CD14-positive monocyte (primary cell): ENCODE measurements around the gene LIMS2. TPM values are rescaled to one million over a fixed set of nuclear protein-coding genes. Genes with fewer than 3 reads are reported as not detected.

Experiments
- DNase-seq, 3 donors: peaks; one replicate each; pipeline ENCODE4 v3.0.0-alpha.2; 2011 to 2022
- H2AFZ ChIP-seq: 2 replicates; pipeline ENCODE4 v1.6.0; 2012; ENCODE audit warnings: mild to moderate bottlenecking, low read depth, low read length, inconsistent platforms; ENCODE audit not compliant: insufficient read depth, poor library complexity, severe bottlenecking
- H3K27ac ChIP-seq, 2 donors: 1 replicate in 1 of 2; 2 replicates in 1 of 2; pipeline ENCODE4 v1.5.1; 2012 to 2013; ENCODE audit warnings: low read length in 2 of 2, control low read depth in 1 of 2, inconsistent platforms in 1 of 2, low read depth in 1 of 2, mild to moderate bottlenecking in 1 of 2
- H3K27me3 ChIP-seq, 2 donors: one replicate each; pipeline versions ENCODE4 v1.6.0 to v1.6.1; 2011 to 2013; ENCODE audit warnings: low read length in 2 of 2; ENCODE audit not compliant: control insufficient read depth in 2 of 2, insufficient read depth in 2 of 2
- H3K36me3 ChIP-seq, 2 donors: replicated peaks in 1 of 2; 1 replicate in 1 of 2; 2 replicates in 1 of 2; pipeline versions ENCODE4 v1.5.1 to v1.6.1; 2012 to 2013; ENCODE audit warnings: low read length in 2 of 2, control low read depth in 1 of 2, inconsistent platforms in 1 of 2, mild to moderate bottlenecking in 1 of 2; ENCODE audit not compliant: insufficient read depth in 2 of 2, control insufficient read depth in 1 of 2
- H3K4me1 ChIP-seq, 2 donors: 1 replicate in 1 of 2; 2 replicates in 1 of 2; pipeline versions ENCODE4 v1.5.1 to v1.6.1; 2012 to 2013; ENCODE audit warnings: low read length in 2 of 2, control low read depth in 1 of 2, inconsistent platforms in 1 of 2, mild to moderate bottlenecking in 1 of 2, moderate library complexity in 1 of 2; ENCODE audit not compliant: insufficient read depth in 2 of 2, control insufficient read depth in 1 of 2
- H3K4me2 ChIP-seq: replicated peaks from 2 replicates; pipeline ENCODE3; 2012; ENCODE audit warnings: low read length, moderate library complexity, mild to moderate bottlenecking; ENCODE audit not compliant: poor library complexity, severe bottlenecking; ENCODE audit errors: extremely low read depth
- H3K4me3 ChIP-seq, 3 experiments: fragments of 200-600 bp in 1 of 3; sonication (generic) in 1 of 3; replicated peaks in 1 of 3; 1 replicate in 2 of 3; 2 replicates in 1 of 3; pipeline ENCODE4 v1.5.1; 2011 to 2013; ENCODE audit warnings: low read length in 3 of 3, mild to moderate bottlenecking in 3 of 3, control low read depth in 2 of 3, low read depth in 2 of 3, inconsistent platforms in 1 of 3, moderate library complexity in 1 of 3
- H3K79me2 ChIP-seq: 2 replicates; pipeline ENCODE4 v1.6.0; 2012; ENCODE audit warnings: mild to moderate bottlenecking, control low read depth, inconsistent platforms, low read length, moderate library complexity; ENCODE audit not compliant: insufficient read depth
- H3K9ac ChIP-seq: 2 replicates; pipeline ENCODE4 v1.6.0; 2017; ENCODE audit warnings: low read length, mild to moderate bottlenecking; ENCODE audit not compliant: insufficient read depth, poor library complexity, severe bottlenecking
- H3K9me3 ChIP-seq, 2 donors: replicated peaks in 1 of 2; 1 replicate in 1 of 2; 2 replicates in 1 of 2; pipeline versions ENCODE4 v1.5.1 to v1.6.1; 2012 to 2013; ENCODE audit warnings: low read length in 2 of 2, control low read depth in 1 of 2; ENCODE audit not compliant: control insufficient read depth in 1 of 2, insufficient read depth in 1 of 2
- H4K20me1 ChIP-seq: 2 replicates; pipeline ENCODE4 v1.6.0; 2012; ENCODE audit warnings: mild to moderate bottlenecking, low read length, control low read depth, moderate library complexity; ENCODE audit not compliant: insufficient read depth
- H3K27ac Mint-ChIP-seq, 7 donors: one replicate each; pipeline ENCODE4 v1.8.0; 2020; ENCODE audit warnings: mild to moderate bottlenecking in 7 of 7, mixed read lengths in 7 of 7, moderate library complexity in 6 of 7, inconsistent platforms in 2 of 7
- H3K27me3 Mint-ChIP-seq, 3 donors: one replicate each; pipeline ENCODE4 v1.8.0; 2021 to 2022; ENCODE audit warnings: low read depth in 3 of 3, mild to moderate bottlenecking in 3 of 3, mixed read lengths in 3 of 3, moderate library complexity in 3 of 3, inconsistent platforms in 1 of 3
- H3K36me3 Mint-ChIP-seq, 2 donors: one replicate each; pipeline ENCODE4 v1.8.0; 2020; ENCODE audit warnings: mixed read lengths in 2 of 2, inconsistent platforms in 1 of 2, mild to moderate bottlenecking in 1 of 2
- H3K4me1 Mint-ChIP-seq: one replicate; pipeline ENCODE4 v1.8.0; 2020; ENCODE audit warnings: mild to moderate bottlenecking, mixed read lengths
- H3K4me3 Mint-ChIP-seq, 2 donors: one replicate each; pipeline ENCODE4 v1.8.0; 2020; ENCODE audit warnings: mild to moderate bottlenecking in 2 of 2, mixed read lengths in 2 of 2, moderate library complexity in 1 of 2
- H3K9me3 Mint-ChIP-seq, 7 donors: one replicate each; pipeline ENCODE4 v1.8.0; 2020 to 2022; ENCODE audit warnings: mixed read lengths in 7 of 7, mild to moderate bottlenecking in 6 of 7, moderate library complexity in 6 of 7, inconsistent platforms in 2 of 7
- WGBS: methylation state at CpG from one replicate; pipeline ENCODE4 v1.1.5; 2013; ENCODE audit warnings: missing lambda C conversion rate; ENCODE audit not compliant: insufficient coverage; 5-methylcytosine and 5-hydroxymethylcytosine counted together
- intact Hi-C, 2 donors: fragments of 100-400 bp; cut with micrococcal nuclease; formaldehyde crosslinking; loops; one replicate each; pipeline versions ENCODE4 v1.15.0 to v1.15.1; 2023
- polyA plus RNA-seq, 3 donors: library from polyadenylated mRNA; depleted of rRNA in 1 of 3; unstranded in 2 of 3; stranded (reverse) in 1 of 3; fragments of 300-500 nt in 2 of 3; fragments of >200 nt in 1 of 3; fragmentation: Illumina TruSeq in 2 of 3; gene quantifications; 1 replicate in 2 of 3; 2 replicates in 1 of 3; pipeline ENCODE4 v1.2.3, GENCODE V29; 2012 to 2021
- TF ChIP-seq, protein P1 (sequence below): fragments of 200-600 bp; IDR thresholded peaks from one replicate; pipeline ENCODE4 v1.8.0; 2022; ENCODE audit warnings: antibody characterized with exemption, mild to moderate bottlenecking

The LIMS2 gene
- polyA plus RNA-seq, 3 donors: 0.13 to 1.3 (median 0.23) TPM

DNA sequence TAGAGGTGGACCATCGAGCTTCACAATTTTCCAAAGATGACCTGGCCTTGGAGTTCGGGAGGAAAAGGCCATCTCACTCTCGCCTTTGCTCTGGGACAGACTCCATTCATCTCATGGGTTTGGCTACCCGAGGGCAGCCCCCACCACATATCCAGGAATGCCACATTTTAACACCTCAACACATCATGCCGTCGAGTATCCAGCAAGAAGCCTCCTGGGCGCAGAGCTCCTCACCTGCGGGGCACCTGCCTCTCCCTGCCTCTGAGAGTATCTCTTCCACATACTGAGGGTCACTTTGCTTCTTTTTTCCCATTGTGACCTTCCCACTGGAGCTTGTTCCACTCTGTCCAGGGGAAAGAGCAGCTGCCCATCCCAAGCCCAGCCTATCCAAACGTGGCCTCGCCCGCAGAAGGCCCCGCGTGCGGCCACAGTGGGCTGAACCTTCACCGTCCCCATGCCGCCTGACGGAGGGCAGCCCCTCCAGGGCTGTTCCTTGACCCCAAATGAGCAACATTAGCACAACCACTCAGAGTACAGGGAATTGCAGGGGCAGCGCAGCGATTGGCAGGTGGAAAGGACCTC is 5.5 kb upstream of the LIMS2 start:
- intact Hi-C loops: no loop called here
- H3K27ac ChIP-seq: no peak overlapping the region
- H3K9me3 Mint-ChIP-seq: peaks cover 0 to 3% (median 0%) of the 10 kb centered on the region in 7 donors
- H3K9ac ChIP-seq: no peak overlapping the region
- peaks cover 12 to 40% of the 10 kb centered on the region in 2 donors for H3K27me3 ChIP-seq
- H3K4me3 ChIP-seq: no peak overlapping the region
- peaks cover 0 to under 1% of the 10 kb centered on the region in 2 donors for H3K4me1 ChIP-seq
- peaks cover 0 to 5% of the 10 kb centered on the region in 2 donors for H3K36me3 Mint-ChIP-seq
- no peaks in the 10 kb centered on the region for H4K20me1 ChIP-seq
- peak overlapping the region; percentile 61 for H2AFZ ChIP-seq
- H3K27me3 Mint-ChIP-seq: peaks cover 38 to 52% (median 38%) of the 10 kb centered on the region in 3 donors
- DNase-seq: no peak
- H3K36me3 ChIP-seq: no peaks in the 10 kb centered on the region
- H3K79me2 ChIP-seq: no peaks in the 10 kb centered on the region
- peaks cover 1 to 7% of the 10 kb centered on the region in 2 donors for H3K9me3 ChIP-seq
- peaks cover 14% of the 10 kb centered on the region for H3K4me1 Mint-ChIP-seq
- H3K4me3 Mint-ChIP-seq: peak overlapping the region in 1 of 2 donors; percentile 77
- peak overlapping the region; percentile 41 for H3K4me2 ChIP-seq
- TF ChIP-seq, protein P1, sequence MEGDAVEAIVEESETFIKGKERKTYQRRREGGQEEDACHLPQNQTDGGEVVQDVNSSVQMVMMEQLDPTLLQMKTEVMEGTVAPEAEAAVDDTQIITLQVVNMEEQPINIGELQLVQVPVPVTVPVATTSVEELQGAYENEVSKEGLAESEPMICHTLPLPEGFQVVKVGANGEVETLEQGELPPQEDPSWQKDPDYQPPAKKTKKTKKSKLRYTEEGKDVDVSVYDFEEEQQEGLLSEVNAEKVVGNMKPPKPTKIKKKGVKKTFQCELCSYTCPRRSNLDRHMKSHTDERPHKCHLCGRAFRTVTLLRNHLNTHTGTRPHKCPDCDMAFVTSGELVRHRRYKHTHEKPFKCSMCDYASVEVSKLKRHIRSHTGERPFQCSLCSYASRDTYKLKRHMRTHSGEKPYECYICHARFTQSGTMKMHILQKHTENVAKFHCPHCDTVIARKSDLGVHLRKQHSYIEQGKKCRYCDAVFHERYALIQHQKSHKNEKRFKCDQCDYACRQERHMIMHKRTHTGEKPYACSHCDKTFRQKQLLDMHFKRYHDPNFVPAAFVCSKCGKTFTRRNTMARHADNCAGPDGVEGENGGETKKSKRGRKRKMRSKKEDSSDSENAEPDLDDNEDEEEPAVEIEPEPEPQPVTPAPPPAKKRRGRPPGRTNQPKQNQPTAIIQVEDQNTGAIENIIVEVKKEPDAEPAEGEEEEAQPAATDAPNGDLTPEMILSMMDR: no peak
- 88% methylated on average over 19 of the region's 19 CpGs for WGBS
- no peak overlapping the region for H3K27ac Mint-ChIP-seq

DNA sequence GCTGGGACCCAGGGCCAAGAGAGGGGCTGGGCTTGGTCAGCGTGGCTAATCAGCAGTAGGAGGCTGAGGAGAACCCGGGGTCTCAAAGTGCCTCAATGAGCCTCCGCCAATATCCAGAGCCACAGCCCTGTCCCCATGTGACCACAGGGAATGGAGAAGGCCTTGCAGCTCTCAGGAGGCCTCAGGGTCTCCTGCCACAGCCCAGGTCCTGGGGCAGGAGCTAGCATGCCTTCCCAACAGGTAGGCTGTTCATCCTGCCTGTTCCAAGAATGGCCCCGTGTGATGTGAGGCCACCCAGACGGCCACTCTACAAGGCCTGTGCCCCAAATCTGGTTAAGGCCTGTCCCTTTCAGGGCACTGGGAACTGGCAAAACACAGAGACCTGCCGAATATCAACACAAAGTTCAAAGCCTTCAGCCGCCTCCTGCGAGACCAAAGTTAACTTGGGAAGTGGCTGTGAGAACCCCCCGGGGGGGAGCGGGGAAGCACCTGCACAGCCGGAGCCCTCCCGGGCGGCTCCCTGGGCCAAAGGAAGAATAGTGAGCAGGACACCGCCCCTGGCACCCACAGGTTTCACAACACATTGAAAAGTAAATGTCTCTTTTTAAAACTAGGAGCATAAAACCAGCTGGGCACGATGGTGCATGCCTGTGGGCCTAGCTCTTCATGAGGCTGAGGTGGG is 4.5 kb upstream of the LIMS2 start:
- H3K36me3 Mint-ChIP-seq: peaks cover 0 to 7% of the 10 kb centered on the region in 2 donors
- H3K9me3 Mint-ChIP-seq: peaks cover 0 to 6% (median 1%) of the 10 kb centered on the region in 7 donors
- WGBS: 96% methylated on average over 12 of the region's 15 CpGs

More for the DNA sequence above, 4.5 kb upstream of the LIMS2 start:
- H3K4me1 Mint-ChIP-seq: peaks cover 17% of the 10 kb centered on the region
- no peak overlapping the region for H3K4me3 Mint-ChIP-seq
- peaks cover 5 to 7% of the 10 kb centered on the region in 2 donors for H3K9me3 ChIP-seq
- peaks cover 43 to 60% (median 45%) of the 10 kb centered on the region in 3 donors for H3K27me3 Mint-ChIP-seq
- intact Hi-C loops: no loop called here
- H3K4me1 ChIP-seq: peaks cover 4 to 6% of the 10 kb centered on the region in 2 donors
- H3K4me2 ChIP-seq: no peak overlapping the region
- H3K27ac Mint-ChIP-seq: no peak overlapping the region
- no peaks in the 10 kb centered on the region for H3K36me3 ChIP-seq
- no peaks in the 10 kb centered on the region for H4K20me1 ChIP-seq
- no peaks in the 10 kb centered on the region for H3K79me2 ChIP-seq
- no peak overlapping the region for H2AFZ ChIP-seq
- H3K27ac ChIP-seq: no peak overlapping the region
- no peak for DNase-seq
- peaks cover 16 to 46% of the 10 kb centered on the region in 2 donors for H3K27me3 ChIP-seq
- TF ChIP-seq, protein P1: no peak
- no peak overlapping the region for H3K9ac ChIP-seq
- no peak overlapping the region for H3K4me3 ChIP-seq
